ENCODE results near the gene ZFPM1. TPM values are rescaled to one million over a fixed set of nuclear protein-coding genes. Genes with fewer than 3 reads are reported as not detected.

Gene ZFPM1
- total and polyA plus RNA-seq, 2 of the 8 experiments (the other 6 are each of a cell fraction or from before 2014, with no cell fraction given), result 0.74 to 4.8 TPM

GRCh38 chr16:88566158-88566557, 113.1 kb downstream of the ZFPM1 start (continued):
- TF ChIP-seq CHD7 (IDR thresholded peaks at IDR 0.05; ENCODE audit: insufficient replicate concordance, low read length), result no peak
